Neuronal stem cell (in vitro differentiated cells): Measurements from ENCODE around the gene TDRD6.

Experiments used
- DNase-seq: peaks from one replicate; pipeline ENCODE4 v3.0.0-alpha.2; 2013; ENCODE audit warnings: low spot score
- H2AFZ ChIP-seq: one replicate; pipeline ENCODE4 v1.6.1; 2013; ENCODE audit warnings: mild to moderate bottlenecking, low read length, inconsistent platforms
- H2AK5ac ChIP-seq: 2 replicates; pipeline ENCODE4 v1.6.1; 2013; ENCODE audit warnings: low read depth, mild to moderate bottlenecking, inconsistent platforms, low read length, moderate library complexity, mixed read lengths
- H2BK120ac ChIP-seq: 2 replicates; pipeline ENCODE4 v1.6.1; 2013; ENCODE audit warnings: low read depth, mild to moderate bottlenecking, inconsistent platforms, low read length, moderate library complexity, mixed read lengths
- H2BK12ac ChIP-seq: one replicate; pipeline ENCODE4 v1.6.1; 2013; ENCODE audit warnings: low read length, inconsistent platforms
- H2BK15ac ChIP-seq: 2 replicates; pipeline ENCODE4 v1.6.1; 2013; ENCODE audit warnings: mild to moderate bottlenecking, low read length, inconsistent platforms, mixed read lengths
- H2BK5ac ChIP-seq: one replicate; pipeline ENCODE4 v1.6.1; 2013; ENCODE audit warnings: inconsistent platforms, mild to moderate bottlenecking, low read length, moderate library complexity
- H3K14ac ChIP-seq: one replicate; pipeline ENCODE4 v1.6.1; 2013; ENCODE audit warnings: low read length, inconsistent platforms
- H3K18ac ChIP-seq: 2 replicates; pipeline ENCODE4 v1.6.1; 2013; ENCODE audit warnings: low read length, inconsistent platforms
- H3K23ac ChIP-seq: 2 replicates; pipeline ENCODE4 v1.6.1; 2013; ENCODE audit warnings: low read depth, mild to moderate bottlenecking, mixed read lengths, low read length, inconsistent platforms; ENCODE audit not compliant: poor library complexity
- H3K27ac ChIP-seq: replicated peaks from 3 replicates; pipeline ENCODE4 v1.5.1; 2013; ENCODE audit warnings: low read length, inconsistent platforms
- H3K27me3 ChIP-seq, 3 experiments: 2 replicates each; pipeline ENCODE4 v1.6.1; 2013; ENCODE audit warnings: low read length in 3 of 3, mild to moderate bottlenecking in 2 of 3, inconsistent platforms in 1 of 3, low read depth in 1 of 3, mixed read lengths in 1 of 3, moderate library complexity in 1 of 3; ENCODE audit not compliant: control insufficient read depth in 3 of 3, insufficient read depth in 3 of 3
- H3K36me3 ChIP-seq, 2 donors: replicated peaks in 1 of 2; 2 replicates each; pipeline ENCODE4 v1.6.1; 2013; ENCODE audit warnings: low read length in 2 of 2; ENCODE audit not compliant: control insufficient read depth in 2 of 2, insufficient read depth in 2 of 2
- H3K4ac ChIP-seq: 2 replicates; pipeline ENCODE4 v1.6.1; 2013; ENCODE audit warnings: inconsistent platforms, mild to moderate bottlenecking, low read length, moderate library complexity
- H3K4me1 ChIP-seq, 2 donors: 1 replicate in 1 of 2; 2 replicates in 1 of 2; pipeline ENCODE4 v1.6.1; 2013; ENCODE audit warnings: low read length in 2 of 2, low read depth in 1 of 2; ENCODE audit not compliant: control insufficient read depth in 2 of 2, insufficient read depth in 1 of 2
- H3K4me2 ChIP-seq: one replicate; pipeline ENCODE4 v1.6.1; 2013; ENCODE audit warnings: mild to moderate bottlenecking, low read length, inconsistent platforms; ENCODE audit not compliant: insufficient read depth, poor library complexity, severe bottlenecking
- H3K4me3 ChIP-seq, 2 donors: 2 replicates each; pipeline ENCODE4 v1.5.1; 2013; ENCODE audit warnings: low read length in 2 of 2, mild to moderate bottlenecking in 2 of 2, inconsistent platforms in 1 of 2, moderate library complexity in 1 of 2
- H3K79me1 ChIP-seq: one replicate; pipeline ENCODE4 v1.6.1; 2013; ENCODE audit warnings: low read depth, mild to moderate bottlenecking, inconsistent platforms, low read length, moderate library complexity
- H3K9ac ChIP-seq: one replicate; pipeline ENCODE4 v1.6.1; 2013; ENCODE audit warnings: mild to moderate bottlenecking, low read depth, low read length, inconsistent platforms; ENCODE audit not compliant: poor library complexity
- H3K9me3 ChIP-seq, 2 donors: replicated peaks in 1 of 2; 2 replicates each; pipeline versions ENCODE3 to v1.6.1; 2013; ENCODE audit warnings: low read length in 2 of 2, mild to moderate bottlenecking in 2 of 2, inconsistent platforms in 1 of 2, low read depth in 1 of 2, mixed read lengths in 1 of 2, moderate library complexity in 1 of 2; ENCODE audit not compliant: control insufficient read depth in 2 of 2, insufficient read depth in 1 of 2
- H4K8ac ChIP-seq: one replicate; pipeline ENCODE4 v1.6.1; 2013; ENCODE audit warnings: low read depth, mild to moderate bottlenecking, inconsistent platforms, low read length, moderate library complexity
- H4K91ac ChIP-seq: one replicate; pipeline ENCODE4 v1.6.1; 2013; ENCODE audit warnings: low read length, low read depth, mild to moderate bottlenecking, inconsistent platforms; ENCODE audit not compliant: poor library complexity
- WGBS, 2 donors: extraction: QIAGEN DNeasy Blood & Tissue Kit; methylation state at CpG; one replicate each; pipeline ENCODE4 v1.1.7; 2013; ENCODE audit warnings: missing lambda C conversion rate in 2 of 2, mixed read lengths in 1 of 2; ENCODE audit not compliant: insufficient read length in 2 of 2, insufficient replicate concordance in 1 of 2; ENCODE audit errors: extremely low coverage in 2 of 2; 5-methylcytosine and 5-hydroxymethylcytosine counted together

TDRD6 gene

GRCh38 chr6:46734867-46735719 lies 47.4 kb downstream of the TDRD6 start, which contains the start of gene PLA2G7:
PLA2G7 (minus strand) TSS chr6:46735375; CDS start chr6:46722891, 12,484 bp downstream.
- H2AFZ ChIP-seq = peak within 1 kb of the TSS; percentile 92
- peak within 1 kb of the TSS; percentile 93 for H3K9ac ChIP-seq
- peak within 1 kb of the TSS; percentile 97 for H3K18ac ChIP-seq
- WGBS, 2 donors = no CpG with 5 or more reads among the region's 73 CpGs
- H3K4me1 ChIP-seq = peaks cover 2 to 3% of the 10 kb centered on the region in 2 donors
- no peak within 1 kb of the TSS for H3K4ac ChIP-seq
- H2BK120ac ChIP-seq = peak within 1 kb of the TSS; percentile 64
- H2BK12ac ChIP-seq = peak within 1 kb of the TSS; percentile 30
- no peak within 1 kb of the TSS for H4K8ac ChIP-seq
- peak within 1 kb of the TSS; percentile 90 for H3K4me2 ChIP-seq
- H3K36me3 ChIP-seq = no peaks in the 10 kb centered on the region
- H3K27me3 ChIP-seq = peaks cover 0 to 57% (median 9%) of the 10 kb centered on the region in 3 experiments
- peak within 1 kb of the TSS; percentile 17 for H3K23ac ChIP-seq
- DNase-seq = peak; percentile 60
- no peaks in the 10 kb centered on the region for H3K9me3 ChIP-seq
- H3K4me3 ChIP-seq = peak within 1 kb of the TSS; percentile 20 to 90
- peak within 1 kb of the TSS; percentile 88 for H4K91ac ChIP-seq
- H2BK15ac ChIP-seq = peak within 1 kb of the TSS; percentile 79
- no peak within 1 kb of the TSS for H2AK5ac ChIP-seq
- H3K79me1 ChIP-seq = no peaks in the 10 kb centered on the region
- H2BK5ac ChIP-seq = peak within 1 kb of the TSS; percentile 55
- H3K14ac ChIP-seq = peak within 1 kb of the TSS; percentile 60
- no peak within 1 kb of the TSS for H3K27ac ChIP-seq

- Histone ChIP-seq H3K9me3 (no peaks in the 10 kb centered on the region), H3K14ac (peak overlapping the region; percentile 60), H3K27me3 (peaks cover 0 to 57% (median 9%) of the 10 kb centered on the region in 3 experiments), H3K4me2 (peak overlapping the region; percentile 90), H3K4me3 (peak overlapping the region in 1 of 2 donors; percentile 90), H3K23ac (no peak overlapping the region), H3K79me1 (no peaks in the 10 kb centered on the region), H3K27ac (no peak overlapping the region), H3K4me1 (peaks cover 2 to 3% of the 10 kb centered on the region in 2 donors), H3K36me3 (no peaks in the 10 kb centered on the region), H2BK15ac (peak overlapping the region; percentile 79), H4K91ac (no peak overlapping the region), H2BK5ac (peak overlapping the region; percentile 55), H2AFZ (peak overlapping the region; percentile 92), H2BK120ac (no peak overlapping the region), H3K4ac (no peak overlapping the region), H3K18ac (no peak overlapping the region), H4K8ac (no peak overlapping the region), H2AK5ac (no peak overlapping the region), H3K9ac (no peak overlapping the region), H2BK12ac (no peak overlapping the region)
- WGBS, 2 donors = no CpG with 5 or more reads among the region's 8 CpGs
- DNase-seq = no peak
These were observed 48.0 kb downstream of the TDRD6 start for GRCh38 chr6:46735720-46736031.

DNA sequence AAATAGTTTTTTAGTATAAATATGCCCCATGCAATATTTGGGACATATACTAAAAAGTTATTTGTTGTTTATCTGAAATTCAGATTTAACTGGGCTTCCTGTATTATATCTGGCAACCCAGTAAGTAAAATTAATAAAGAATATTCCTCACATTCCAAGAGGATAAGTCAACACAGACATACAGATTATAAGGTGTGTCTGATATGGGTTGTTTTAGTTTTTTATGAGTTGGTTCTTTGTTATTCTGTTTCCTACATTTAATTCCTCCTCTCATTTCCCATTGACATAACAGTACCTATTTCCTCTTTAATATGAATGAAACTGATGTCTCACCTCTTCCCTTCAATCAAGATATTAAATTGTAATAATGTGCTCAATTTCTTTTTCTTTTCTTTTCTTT lies 49.2 kb downstream of the TDRD6 start:
- H3K27me3 ChIP-seq = peaks cover 0 to 57% (median 9%) of the 10 kb centered on the region in 3 experiments
- H3K4ac ChIP-seq = no peak overlapping the region
- no peak overlapping the region for H4K91ac ChIP-seq
- DNase-seq = no peak
- H3K4me3 ChIP-seq = no peak overlapping the region
- H3K23ac ChIP-seq = no peak overlapping the region
- H3K9ac ChIP-seq = no peak overlapping the region
- no peaks in the 10 kb centered on the region for H3K79me1 ChIP-seq
- H3K36me3 ChIP-seq = no peaks in the 10 kb centered on the region
- H2AK5ac ChIP-seq = no peak overlapping the region
- no peak overlapping the region for H2BK5ac ChIP-seq
- no peak overlapping the region for H3K14ac ChIP-seq
- H3K18ac ChIP-seq = no peak overlapping the region
- H3K4me2 ChIP-seq = no peak overlapping the region
- H2BK12ac ChIP-seq = no peak overlapping the region
- H2BK15ac ChIP-seq = no peak overlapping the region
- H3K4me1 ChIP-seq = peaks cover 2 to 3% of the 10 kb centered on the region in 2 donors
- H3K9me3 ChIP-seq = no peaks in the 10 kb centered on the region
- no peak overlapping the region for H2BK120ac ChIP-seq
- H2AFZ ChIP-seq = no peak overlapping the region
- no peak overlapping the region for H4K8ac ChIP-seq
- H3K27ac ChIP-seq = no peak overlapping the region

GRCh38 chr6:46741482-46741881 lies 53.8 kb downstream of the TDRD6 start:
- no CpG with 5 or more reads among the region's 2 CpGs for WGBS, 2 donors
- Histone ChIP-seq H2BK12ac (no peak overlapping the region), H2AFZ (no peak overlapping the region), H2AK5ac (no peak overlapping the region), H3K23ac (no peak overlapping the region), H3K4me1 (no peaks in the 10 kb centered on the region), H2BK5ac (no peak overlapping the region), H4K91ac (no peak overlapping the region), H3K27ac (no peak overlapping the region), H3K18ac (no peak overlapping the region), H4K8ac (no peak overlapping the region), H3K4ac (no peak overlapping the region), H3K4me3 (peak overlapping the region in 1 of 2 donors; percentile 30), H3K36me3 (no peaks in the 10 kb centered on the region), H2BK120ac (no peak overlapping the region), H2BK15ac (no peak overlapping the region), H3K9me3 (no peaks in the 10 kb centered on the region), H3K4me2 (no peak overlapping the region), H3K27me3 (peaks cover 0 to 13% (median 2%) of the 10 kb centered on the region in 3 experiments), H3K79me1 (no peaks in the 10 kb centered on the region), H3K9ac (no peak overlapping the region), H3K14ac (no peak overlapping the region)
- no peak for DNase-seq
